Stimulated activated CD8-positive, alpha-beta memory T cell treated with anti-CD3 and anti-CD28 coated beads, Interleukin-4, amount 100 ng/mL, for 1 hour (primary cell): ENCODE data around the gene AGBL4.

Source experiments
- DNase-seq, 2 donors: peaks; one replicate each; pipeline ENCODE4 v3.0.0-alpha.2; 2020; ENCODE audit warnings: low read depth in 2 of 2, low spot score in 1 of 2

Gene AGBL4

DNA sequence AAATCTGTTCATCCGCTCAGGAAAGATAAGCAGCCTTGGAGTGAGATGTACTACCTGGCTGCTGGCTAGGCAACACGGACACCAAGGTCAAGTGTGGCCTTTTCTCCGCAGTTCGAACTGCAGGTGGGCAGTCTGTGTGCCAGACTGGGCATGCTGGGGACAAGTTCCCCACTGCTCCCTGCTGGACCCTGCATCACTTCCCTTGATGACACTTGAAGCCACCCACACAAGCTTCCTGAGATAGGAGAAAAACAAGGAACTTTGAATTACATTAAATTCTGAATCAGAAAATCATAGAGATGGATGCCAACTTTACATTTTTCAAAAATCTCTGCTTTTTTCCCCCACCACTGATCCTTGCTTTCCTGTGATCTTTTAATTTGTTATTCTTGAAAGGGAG, 1285.4 kb downstream of the AGBL4 start:
- DNase-seq: no peak

DNA sequence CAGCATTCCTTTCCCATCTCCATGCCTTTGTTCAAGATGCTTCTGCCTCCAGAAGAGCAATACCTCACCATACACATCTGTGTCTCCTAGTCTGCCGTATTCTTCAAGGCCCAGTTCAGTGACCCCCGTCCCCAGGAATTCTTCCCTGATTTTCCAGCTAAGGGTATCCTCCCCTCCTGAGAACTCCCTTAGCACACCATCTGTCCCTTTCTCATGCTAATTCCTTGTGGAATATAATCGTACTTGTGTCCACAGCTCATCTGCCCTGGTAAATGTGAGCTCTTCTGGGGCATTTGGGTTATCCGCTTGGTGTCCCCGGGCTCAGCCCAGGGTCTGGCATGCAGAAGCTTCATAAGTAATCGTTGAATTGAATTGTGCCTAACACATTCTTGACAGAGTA, 1288.0 kb downstream of the AGBL4 start:
- DNase-seq: no peak

- DNase-seq: no peak
Observed at GRCh38 chr1:48730164-48730910, 1293.4 kb downstream of the AGBL4 start.

GRCh38 chr1:48728584-48728983, 1295.2 kb downstream of the AGBL4 start:
- DNase-seq: no peak

GRCh38 chr1:48726557-48727215, 1297.1 kb downstream of the AGBL4 start:
- DNase-seq: no peak

GRCh38 chr1:48726139-48726538, 1297.6 kb downstream of the AGBL4 start:
- DNase-seq: no peak

DNA sequence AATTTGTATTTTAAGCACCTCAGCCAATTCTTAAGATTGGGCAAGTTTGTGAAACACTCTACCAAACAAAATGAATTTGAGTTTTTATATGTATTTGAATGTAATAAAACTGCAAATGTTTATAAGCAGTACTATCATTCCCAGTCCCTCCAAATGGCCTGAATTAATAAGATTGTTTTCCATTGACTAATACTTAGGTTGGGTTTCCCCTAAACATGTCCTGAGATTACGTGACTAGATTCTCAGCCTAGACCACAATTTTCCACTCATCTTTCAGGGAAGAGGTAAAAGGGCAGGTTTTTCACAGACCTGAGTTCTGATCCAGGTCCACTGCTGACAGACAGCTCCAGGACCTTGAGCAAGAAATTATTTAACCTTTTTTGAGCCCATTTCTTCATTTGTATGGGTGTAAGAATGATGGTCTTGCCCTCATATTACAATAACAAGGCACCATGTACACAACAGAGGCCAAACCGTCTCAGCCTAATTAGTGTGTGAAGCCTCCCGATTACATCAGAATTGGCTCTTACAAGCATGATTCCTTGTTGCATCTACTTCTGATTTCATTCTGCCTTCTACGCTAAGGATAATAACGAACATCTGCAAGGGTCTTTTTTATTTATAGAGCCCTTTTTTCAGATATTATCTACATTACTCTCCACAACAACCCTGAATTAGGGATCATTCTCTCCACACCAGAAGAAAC, 1298.3 kb downstream of the AGBL4 start:
- no peak for DNase-seq

DNA sequence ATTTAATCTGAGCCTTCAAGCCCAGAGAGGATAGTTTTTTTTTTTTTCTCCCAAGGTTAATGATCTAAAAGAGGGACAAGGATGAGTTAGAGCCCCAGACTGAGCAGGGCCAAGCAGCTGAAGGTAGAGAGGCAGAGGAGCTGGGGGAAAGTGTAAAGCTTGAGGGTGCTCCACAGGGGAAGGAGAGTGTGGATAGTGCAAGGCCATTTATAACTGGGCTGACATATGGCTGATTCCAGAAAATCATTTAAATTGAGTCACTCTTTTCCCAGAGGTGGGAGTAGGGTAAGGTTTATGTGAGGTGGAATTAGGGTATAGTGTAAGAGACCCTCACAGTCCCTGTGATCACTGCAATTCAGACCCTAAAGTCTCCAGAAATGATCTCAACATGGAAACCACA, 1302.8 kb downstream of the AGBL4 start:
- no peak for DNase-seq

DNA sequence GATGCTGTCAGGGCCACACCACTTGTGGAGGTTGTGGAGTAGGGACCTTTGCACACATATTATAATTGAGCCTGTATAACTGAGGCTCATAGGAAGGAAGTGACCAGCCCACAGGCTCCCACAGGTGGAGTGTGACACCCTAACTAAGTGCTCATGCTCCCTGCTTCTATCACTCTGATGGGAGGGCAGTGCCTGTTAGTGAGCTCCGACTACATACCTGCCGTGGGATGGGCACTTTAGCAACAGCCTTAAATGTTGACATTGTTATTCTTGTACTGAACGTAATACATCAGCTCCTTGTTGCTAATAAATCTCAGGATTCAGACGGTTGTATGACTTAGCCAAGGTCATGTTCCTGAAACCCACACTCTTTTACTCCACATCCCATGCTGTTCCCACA, 1305.0 kb downstream of the AGBL4 start:
- no peak for DNase-seq

DNA sequence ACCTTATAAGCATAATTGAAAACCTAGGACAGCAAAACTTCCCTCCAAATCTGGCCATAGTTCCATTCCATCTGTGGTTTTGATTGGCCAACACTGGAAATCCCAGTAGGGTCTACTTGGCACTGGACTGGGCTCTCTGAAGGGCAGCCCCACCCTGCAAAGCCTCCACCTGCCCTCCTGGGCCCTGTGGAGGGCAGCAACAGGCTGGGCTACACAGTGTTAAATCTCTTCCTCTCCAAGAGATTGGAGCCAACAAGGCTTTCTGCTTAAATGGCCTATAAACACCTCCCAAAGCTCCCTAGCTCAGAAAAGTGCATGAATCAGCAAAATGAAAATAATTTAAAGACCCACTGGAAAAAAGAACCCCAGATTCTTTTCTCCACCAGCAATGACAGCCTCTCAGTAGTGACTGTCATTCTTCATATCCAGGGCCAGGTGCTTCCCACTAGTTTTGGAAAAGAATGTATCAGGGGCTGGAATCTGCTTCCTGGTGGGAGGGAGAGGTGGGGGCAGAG, 1305.6 kb downstream of the AGBL4 start:
- DNase-seq: no peak

- DNase-seq: no peak
Observed at GRCh38 chr1:48717082-48717481, 1306.7 kb downstream of the AGBL4 start.

DNA sequence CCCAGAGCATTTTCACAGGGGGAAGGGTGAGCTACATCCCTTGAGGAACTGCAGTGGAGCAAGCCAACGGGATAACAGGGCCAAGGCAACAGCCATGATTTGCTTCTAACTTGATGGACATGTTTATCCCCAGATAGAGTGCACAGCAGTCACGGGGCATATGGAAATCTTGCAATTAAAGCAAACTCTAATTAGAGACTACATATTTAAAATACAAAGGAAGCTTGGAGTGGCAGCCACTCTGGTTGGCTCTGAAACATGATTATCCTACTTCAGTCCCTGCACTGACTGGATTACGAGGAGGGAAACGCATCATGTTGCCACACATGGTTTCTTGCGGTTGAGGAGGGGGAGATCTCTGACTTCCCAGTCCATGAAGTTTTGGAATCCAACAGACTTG, 1307.8 kb downstream of the AGBL4 start:
- no peak for DNase-seq

- no peak for DNase-seq
Observed at GRCh38 chr1:48710915-48711314, 1312.8 kb downstream of the AGBL4 start.

GRCh38 chr1:48710318-48710717, 1313.4 kb downstream of the AGBL4 start:
- DNase-seq: no peak

GRCh38 chr1:48704736-48705135, 1319.0 kb downstream of the AGBL4 start:
- no peak for DNase-seq

GRCh38 chr1:48701445-48701844, 1322.3 kb downstream of the AGBL4 start:
- DNase-seq: no peak

DNA sequence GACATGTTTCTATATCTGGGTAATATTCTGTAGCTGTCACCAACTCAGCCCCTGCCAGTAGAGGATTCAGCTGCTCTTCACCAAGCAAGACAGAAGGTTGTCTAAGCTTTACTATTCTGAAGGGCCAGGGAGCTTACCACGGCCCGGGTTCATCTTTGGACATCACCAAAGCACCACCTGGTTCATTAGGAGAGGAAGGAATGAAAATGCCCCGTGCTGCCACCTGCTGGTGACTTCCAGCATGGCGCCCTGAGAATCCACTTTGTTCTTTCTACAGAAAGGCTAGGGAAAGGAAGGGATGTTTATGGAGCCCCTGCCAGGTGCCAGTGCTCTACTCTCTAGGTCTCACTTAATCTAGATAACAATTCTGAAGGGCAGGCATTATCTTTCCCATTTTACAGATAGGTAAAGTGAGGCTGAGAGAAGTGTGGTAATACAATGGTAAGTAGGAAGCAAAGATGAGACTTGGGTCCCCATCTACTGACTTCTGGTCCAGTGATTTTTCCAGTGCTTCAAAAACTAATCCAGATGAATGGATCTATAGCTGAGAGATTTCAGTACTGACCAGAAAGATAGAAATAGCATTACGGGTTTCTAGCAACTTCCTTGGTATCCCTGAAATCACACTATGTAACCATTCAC, 1326.6 kb downstream of the AGBL4 start:
- peak in 1 of 2 donors; percentile 17 for DNase-seq

- DNase-seq: no peak
Observed at GRCh38 chr1:48695161-48695560, 1328.6 kb downstream of the AGBL4 start.

DNA sequence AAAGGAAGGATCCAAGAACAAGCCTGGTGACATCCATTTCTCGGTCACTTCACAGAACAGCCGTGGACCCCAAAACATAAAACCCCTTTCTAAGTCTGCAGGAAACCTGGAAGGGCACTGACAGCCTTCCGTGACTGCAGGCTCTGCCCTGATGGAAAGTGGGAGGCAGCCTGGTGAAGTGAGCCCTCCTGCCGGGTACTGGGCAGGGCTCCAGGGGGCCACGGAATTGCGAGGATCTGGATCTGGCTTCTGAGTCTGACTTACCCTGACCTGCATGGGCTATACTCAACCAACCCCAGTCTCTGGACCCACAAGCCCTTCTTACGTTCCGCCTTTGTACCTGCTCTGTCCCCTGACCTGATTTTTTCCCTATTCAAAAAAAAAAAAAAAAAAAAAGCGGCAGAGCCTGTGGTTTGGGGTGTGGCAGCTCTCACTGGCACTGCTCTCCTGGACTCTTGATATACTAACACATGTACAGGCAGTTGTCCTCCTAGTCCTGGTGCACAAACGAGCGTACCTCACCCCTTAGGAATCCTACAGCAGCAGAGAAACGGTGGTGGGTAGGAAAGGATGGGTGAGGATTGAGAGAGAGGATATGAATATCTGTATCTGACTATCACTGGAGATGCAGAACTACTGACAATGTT, 1330.0 kb downstream of the AGBL4 start:
- no peak for DNase-seq

- DNase-seq: no peak
Observed at GRCh38 chr1:48693180-48693579, 1330.6 kb downstream of the AGBL4 start.

- DNase-seq: no peak
Observed at GRCh38 chr1:48692235-48692634, 1331.5 kb downstream of the AGBL4 start.
